ENCODE data around the gene GTF2A1L.
"Not testable (repeated sequence)": the region's sequence is repeated elsewhere in the genome, so short reads cannot be mapped to it uniquely, and the experiment has no call there.

Gene GTF2A1L

GRCh38 chr2:48607307-48608014, 10.2 kb upstream of the GTF2A1L start:
- no peak for DNase-seq (ENCODE audit: low read depth in 1 of 2, low spot score in 1 of 2)

DNA sequence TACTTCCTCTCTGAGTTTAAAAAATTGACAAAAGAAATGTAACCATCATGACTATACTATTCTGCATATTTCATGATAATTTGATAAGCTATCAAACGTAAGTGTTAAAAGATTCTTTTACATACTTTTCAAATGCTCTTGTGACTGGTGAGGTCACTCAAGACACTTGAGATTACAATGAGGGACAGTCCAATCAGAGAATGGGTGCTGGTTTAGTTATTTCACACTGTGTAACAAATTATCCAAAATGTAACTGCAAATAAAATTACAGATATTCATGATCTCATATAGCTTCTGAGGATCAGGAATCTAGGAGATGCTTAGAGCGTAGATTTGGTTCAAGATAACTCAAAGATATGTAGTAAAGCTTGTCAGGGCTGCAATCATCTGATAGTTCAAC, 4.4 kb upstream of the GTF2A1L start:
- no peak for DNase-seq (ENCODE audit: low read depth in 1 of 2, low spot score in 1 of 2)

- not testable (repeated sequence) for DNase-seq (ENCODE audit: low read depth in 1 of 2, low spot score in 1 of 2)
These were observed 3.1 kb upstream of the GTF2A1L start for GRCh38 chr2:48614581-48614980.

DNA sequence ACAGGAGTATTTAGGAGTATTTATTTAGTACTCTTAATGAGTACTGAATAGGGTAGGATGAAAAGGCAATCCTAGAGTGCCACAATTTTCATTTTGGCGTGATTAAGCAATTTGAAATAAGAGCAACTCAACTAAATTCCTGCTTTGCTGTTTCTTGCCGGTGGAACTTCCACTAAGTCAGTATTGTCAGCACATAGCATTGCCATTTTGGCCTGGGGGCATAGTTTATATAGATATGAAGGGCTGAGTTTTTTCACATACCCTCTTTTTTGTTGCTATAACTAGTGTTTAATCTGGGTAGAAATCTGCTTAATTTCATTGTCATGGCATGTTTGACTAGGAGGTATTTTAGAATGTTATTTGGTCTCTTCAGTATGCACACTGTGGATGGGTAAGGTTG, 1.9 kb downstream of the GTF2A1L start:
- no peak for DNase-seq (ENCODE audit: low read depth in 1 of 2, low spot score in 1 of 2)

DNA sequence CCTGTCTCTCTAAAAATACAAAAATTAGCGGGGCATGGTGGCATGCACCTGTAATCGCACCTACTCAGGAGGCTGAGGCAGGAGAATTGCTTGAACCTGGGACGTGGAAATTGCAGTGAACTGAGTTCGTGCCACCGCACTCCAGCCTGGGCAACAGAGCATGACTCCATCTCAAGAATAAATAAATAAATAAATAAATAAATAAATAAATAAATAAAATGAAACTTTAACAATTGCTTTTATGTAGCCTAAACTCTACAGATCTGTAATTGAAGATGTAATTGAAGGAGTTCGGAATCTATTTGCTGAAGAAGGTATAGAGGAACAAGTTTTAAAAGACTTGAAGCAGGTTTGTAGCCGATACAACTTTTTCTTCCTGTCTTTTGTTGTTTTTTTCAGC, 2.9 kb downstream of the GTF2A1L start:
- no peak for DNase-seq (ENCODE audit: low read depth in 1 of 2, low spot score in 1 of 2)

DNA sequence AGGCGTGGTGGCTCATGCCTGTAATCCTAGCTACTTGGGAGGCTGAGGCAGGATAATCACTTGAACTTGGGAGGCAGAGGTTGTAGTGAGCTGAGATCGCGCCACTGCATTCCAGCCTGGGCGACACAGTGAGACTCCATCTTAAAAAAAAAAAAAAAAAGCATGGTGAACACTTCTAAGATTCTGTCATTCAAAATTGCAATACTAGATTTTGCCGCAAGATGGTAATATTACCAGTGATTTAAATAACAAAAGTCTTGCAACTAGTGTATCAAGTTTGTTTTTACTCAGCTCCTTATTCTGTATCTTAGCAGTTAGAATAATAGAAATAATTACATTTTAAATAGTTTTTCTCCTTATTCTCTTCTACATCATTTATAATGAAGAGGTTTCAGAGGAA, 5.0 kb downstream of the GTF2A1L start:
- not testable (repeated sequence) for DNase-seq (ENCODE audit: low read depth in 1 of 2, low spot score in 1 of 2)

DNA sequence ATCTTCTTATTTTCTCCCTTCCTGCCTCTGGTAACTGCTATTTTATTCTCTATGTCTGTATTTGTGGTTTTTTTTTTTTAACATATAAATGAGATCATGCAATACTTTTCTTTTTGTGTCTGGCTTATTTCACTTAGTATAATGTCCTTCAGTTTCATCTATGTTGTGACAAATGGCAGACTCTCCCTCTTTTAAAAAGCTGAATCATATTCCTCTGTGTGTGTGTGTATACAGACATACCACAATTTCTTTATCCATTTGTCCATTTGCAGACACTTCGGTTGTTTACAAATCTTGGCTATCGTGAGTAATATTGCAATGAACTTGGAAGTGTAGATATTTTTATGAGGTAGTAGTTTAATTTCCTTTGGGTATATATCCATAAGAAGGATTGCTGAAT, 7.0 kb downstream of the GTF2A1L start:
- DNase-seq (ENCODE audit: low read depth in 1 of 2, low spot score in 1 of 2), result no peak

GRCh38 chr2:48626047-48626446, 8.4 kb downstream of the GTF2A1L start:
- DNase-seq (ENCODE audit: low read depth in 1 of 2, low spot score in 1 of 2), result no peak

- DNase-seq (ENCODE audit: low read depth in 1 of 2, low spot score in 1 of 2), result no peak
These were observed 15.5 kb downstream of the GTF2A1L start for GRCh38 chr2:48633143-48633542.

DNA sequence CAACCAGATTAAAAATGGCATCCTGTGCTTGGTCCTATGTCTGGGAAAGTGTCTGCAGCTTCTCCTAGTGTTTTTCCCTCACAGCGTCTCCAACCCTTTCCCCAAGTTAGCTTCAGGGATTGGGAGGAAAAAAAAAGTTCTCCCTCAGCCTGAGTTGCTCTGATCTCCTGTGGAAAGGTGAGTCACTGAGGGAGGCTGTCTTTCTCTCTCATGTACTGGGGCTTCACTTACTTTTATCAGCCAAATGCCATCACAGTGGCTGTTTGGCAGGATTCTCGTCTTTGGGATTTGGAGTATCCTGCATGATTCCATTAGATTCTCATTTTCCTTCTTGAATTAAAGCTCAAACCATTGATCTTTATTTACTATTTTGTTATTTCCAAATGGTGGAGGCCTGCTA, 18.1 kb downstream of the GTF2A1L start:
- no peak for DNase-seq (ENCODE audit: low read depth in 1 of 2, low spot score in 1 of 2)

GRCh38 chr2:48638261-48638660, 20.6 kb downstream of the GTF2A1L start:
- no peak for DNase-seq (ENCODE audit: low read depth in 1 of 2, low spot score in 1 of 2)

DNA sequence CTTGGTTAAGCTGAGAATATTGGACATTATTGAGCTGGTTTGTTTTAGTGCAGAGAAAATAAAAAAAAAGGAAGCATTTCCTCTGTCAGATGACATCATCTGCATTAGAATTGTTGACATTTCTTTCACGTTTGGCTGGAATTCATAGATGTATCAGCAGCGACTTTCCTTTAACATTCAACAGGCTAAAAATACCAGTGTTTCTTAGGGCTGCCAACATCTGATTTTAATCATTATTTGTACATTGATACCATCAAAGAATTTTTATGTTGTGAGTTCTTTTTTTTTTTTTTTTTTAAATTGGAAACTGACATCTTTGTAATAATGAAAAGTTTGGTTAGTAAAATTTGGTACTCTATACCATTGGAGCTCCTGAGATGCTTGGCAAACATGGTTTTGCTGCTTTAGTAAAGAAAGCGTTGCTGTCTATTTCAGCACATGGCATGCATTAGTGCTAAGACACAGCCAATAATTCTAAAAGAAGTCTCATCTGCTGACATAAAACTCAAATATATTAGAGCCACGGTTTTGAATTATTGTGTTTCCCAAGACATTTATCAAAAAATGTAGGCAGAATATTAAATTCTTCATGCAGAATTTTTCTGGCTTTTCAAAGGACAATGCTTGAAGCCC, 33.6 kb downstream of the GTF2A1L start:
- DNase-seq (ENCODE audit: low read depth in 1 of 2, low spot score in 1 of 2), result no peak

DNA sequence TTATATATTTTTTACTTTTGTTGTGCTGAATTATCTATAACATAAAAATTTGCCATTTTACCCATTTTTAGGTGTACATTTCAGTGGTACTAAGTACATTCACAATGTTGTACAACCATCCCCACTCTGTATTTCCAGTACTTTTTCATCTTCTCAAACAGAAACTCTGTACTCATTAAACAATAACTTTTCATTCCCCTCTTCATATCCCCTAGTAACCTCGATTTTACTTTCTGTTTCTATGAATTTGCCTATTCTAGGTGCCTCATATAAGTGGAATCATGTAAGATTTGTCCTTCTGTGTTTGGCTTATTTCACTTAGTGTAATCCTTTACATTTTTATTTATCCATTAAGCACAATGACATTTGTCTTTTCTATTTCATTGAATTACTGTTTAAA, 51.3 kb downstream of the GTF2A1L start:
- DNase-seq (ENCODE audit: low read depth in 1 of 2, low spot score in 1 of 2), result no peak

- DNase-seq (ENCODE audit: low read depth in 1 of 2, low spot score in 1 of 2), result no peak
These were observed 55.9 kb downstream of the GTF2A1L start for GRCh38 chr2:48673581-48673980.

- DNase-seq (ENCODE audit: low read depth in 1 of 2, low spot score in 1 of 2), result no peak
These were observed 57.3 kb downstream of the GTF2A1L start for GRCh38 chr2:48674933-48675332.

- no peak for DNase-seq (ENCODE audit: low read depth in 1 of 2, low spot score in 1 of 2)
These were observed 59.8 kb downstream of the GTF2A1L start for GRCh38 chr2:48677450-48677849.

GRCh38 chr2:48685126-48685525, 67.5 kb downstream of the GTF2A1L start:
- DNase-seq (ENCODE audit: low read depth in 1 of 2, low spot score in 1 of 2), result no peak

DNA sequence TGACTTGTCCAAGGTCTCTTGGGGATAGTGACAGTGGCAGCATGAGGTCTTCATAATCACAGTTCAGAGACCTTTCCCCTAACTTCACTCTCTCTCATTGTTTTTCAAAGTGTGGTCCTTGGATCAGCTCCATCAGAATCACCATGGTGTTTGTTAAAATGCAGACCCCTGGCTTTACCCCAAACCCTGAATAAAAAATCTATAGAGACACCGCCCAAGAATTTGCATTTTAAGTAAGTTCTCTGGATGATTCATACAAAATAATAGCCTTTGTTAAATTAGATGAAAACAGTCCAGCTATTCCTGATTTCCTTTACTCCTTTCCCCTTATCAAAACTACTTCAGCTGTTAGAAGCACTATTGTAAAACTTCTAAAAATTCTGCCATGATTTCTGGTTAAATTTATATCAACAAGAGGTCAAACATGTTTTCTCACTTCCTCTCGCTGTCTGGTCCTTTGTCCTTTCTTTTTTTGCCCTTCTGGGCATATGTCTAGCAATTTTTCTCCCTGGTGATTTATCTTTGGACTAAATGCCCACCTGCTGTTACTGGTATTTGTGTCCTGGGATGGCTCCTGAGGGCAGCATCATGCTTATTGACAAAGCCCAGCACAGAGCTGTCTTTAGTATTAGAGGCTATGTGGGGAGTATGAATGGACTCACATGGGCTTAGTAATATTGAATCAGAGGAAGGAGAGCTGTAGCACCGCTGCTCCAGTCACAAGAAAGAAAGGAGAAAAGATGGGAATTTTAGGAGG, 74.5 kb downstream of the GTF2A1L start:
- no peak for DNase-seq (ENCODE audit: low read depth in 1 of 2, low spot score in 1 of 2)

DNA sequence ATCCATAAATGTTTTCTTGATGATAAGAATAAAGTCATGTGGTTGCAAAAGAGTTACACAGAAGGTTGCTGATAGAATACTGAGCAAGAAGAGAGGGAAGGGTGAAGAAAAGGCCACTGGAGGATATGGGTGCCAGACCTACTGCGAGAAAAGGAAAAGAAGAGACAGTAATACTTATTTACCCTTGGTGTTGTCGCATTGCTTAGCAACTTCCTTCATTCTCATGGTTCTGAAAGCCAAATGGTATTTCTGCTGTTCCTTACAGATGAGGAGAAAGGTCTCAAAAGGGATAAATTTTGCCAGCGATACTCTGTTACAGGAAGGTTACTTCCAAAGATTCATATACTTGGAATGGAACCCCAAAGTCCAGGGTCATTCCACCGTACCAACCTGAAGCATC, 75.4 kb downstream of the GTF2A1L start:
- no peak for DNase-seq (ENCODE audit: low read depth in 1 of 2, low spot score in 1 of 2)

DNA sequence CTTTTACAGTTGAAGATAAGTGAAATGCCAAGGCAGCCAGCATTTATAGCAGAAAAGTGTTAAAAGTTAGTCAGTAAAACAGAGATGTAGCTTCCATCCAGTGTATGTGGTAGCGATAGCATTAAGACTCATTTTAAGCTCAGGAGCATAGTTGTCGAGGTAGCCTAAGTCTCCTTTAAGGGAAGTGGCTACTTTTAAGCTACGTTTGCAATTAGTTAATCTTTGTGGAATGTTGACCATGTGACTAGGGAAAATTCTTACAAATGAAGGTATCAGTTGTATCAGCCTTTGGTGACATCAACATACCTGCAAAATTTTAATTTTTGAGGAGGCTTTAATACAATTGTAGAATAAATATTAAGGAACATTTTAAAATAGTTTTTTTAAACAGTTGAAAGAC, 76.0 kb downstream of the GTF2A1L start:
- no peak for DNase-seq (ENCODE audit: low read depth in 1 of 2, low spot score in 1 of 2)

GRCh38 chr2:48694149-48694548, 76.5 kb downstream of the GTF2A1L start:
- DNase-seq (ENCODE audit: low read depth in 1 of 2, low spot score in 1 of 2), result no peak

DNA sequence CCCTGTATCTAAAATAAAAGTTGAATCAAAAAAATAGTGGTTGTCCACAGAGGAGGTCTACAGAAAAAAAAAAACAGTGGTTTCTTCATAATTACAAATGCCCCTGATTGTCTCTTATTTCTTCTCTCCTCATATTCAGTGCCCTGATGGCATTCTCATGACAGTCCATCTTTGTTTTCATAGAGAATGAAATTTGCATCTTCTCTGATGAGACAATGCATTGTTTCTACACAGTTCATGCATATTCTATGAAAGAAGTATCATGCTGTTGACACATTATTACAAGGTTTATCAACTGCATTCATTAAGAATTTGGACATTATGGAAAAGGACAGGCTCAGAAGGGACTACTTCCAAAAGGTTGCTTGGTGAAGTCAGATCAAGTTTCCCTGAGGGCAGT, 78.3 kb downstream of the GTF2A1L start:
- no peak for DNase-seq (ENCODE audit: low read depth in 1 of 2, low spot score in 1 of 2)
